Stimulated activated naive CD8-positive, alpha-beta T cell treated with anti-CD3 and anti-CD28 coated beads, Interleukin-15, Interleukin-2, amounts not matched to agents 100 ng/mL and 50 ng/mL, for 24 hours (primary cell): ENCODE measurements around the gene SPATA31A6.
"Not testable (repeated sequence)": the region's sequence is repeated elsewhere in the genome, so short reads cannot be mapped to it uniquely, and the experiment has no call there.

Experiments
- H3K27ac Mint-ChIP-seq: one replicate; pipeline ENCODE4 v1.8.0; 2021; ENCODE audit warnings: mild to moderate bottlenecking, mixed read lengths
- H3K27me3 Mint-ChIP-seq: one replicate; pipeline ENCODE4 v1.8.0; 2021; ENCODE audit warnings: mixed read lengths
- H3K36me3 Mint-ChIP-seq: one replicate; pipeline ENCODE4 v1.8.0; 2021; ENCODE audit warnings: low read depth, mixed read lengths
- H3K4me1 Mint-ChIP-seq: one replicate; pipeline ENCODE4 v1.8.0; 2021; ENCODE audit warnings: low read depth, mixed read lengths
- H3K4me3 Mint-ChIP-seq: one replicate; pipeline ENCODE4 v1.8.0; 2021; ENCODE audit warnings: mild to moderate bottlenecking, mixed read lengths
- H3K9me3 Mint-ChIP-seq: one replicate; pipeline ENCODE4 v1.8.0; 2021; ENCODE audit warnings: mixed read lengths

SPATA31A6 gene

DNA sequence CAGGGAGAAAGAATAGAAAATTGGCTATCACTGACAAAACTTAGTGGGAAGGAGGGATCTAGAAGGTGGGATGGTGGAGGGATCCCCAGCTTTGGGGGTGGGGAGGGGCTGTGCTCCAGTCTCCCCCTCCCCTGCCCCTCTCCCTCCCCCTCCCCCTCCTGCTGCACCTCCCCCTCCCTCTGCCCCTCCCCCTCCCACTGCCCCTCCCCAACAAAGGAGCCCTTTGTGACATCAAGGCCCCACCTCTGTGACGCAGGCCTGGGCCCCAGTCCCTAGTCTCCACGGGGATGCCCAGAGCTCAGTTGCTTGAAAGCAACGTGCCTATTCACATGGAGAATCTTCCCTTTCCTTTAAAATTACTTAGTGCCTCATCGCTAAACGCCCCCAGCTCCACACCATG lies at the start of gene SPATA31A6:
SPATA31A6 (plus strand) TSS at position 301 of the 400 bp plus-strand sequence; CDS start at position 330, 29 bp downstream.
- not testable (repeated sequence) for H3K4me1 Mint-ChIP-seq, H3K9me3 Mint-ChIP-seq, H3K27me3 Mint-ChIP-seq, H3K27ac Mint-ChIP-seq, H3K36me3 Mint-ChIP-seq, H3K4me3 Mint-ChIP-seq

DNA sequence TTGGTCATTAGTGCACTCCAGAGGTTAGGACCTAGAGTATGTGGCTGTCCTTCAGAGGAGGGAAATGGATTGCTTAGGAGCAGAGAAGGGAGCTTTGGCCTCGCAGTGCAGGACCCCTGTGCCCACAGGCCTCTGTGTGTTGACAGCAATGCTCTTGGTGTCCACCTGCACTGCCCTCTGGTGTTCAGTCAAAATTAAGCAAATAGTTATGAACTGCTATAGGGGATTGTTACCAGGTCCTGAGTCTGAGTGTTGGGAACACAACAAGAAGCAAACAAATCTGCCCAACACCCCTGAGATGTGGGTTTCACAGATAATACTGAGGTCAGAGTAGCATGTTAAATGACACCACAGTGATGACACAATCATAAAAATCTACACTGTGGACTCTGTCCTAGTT lies 23.2 kb upstream of the SPATA31A6 start:
- not testable (repeated sequence) for H3K27ac Mint-ChIP-seq, H3K4me1 Mint-ChIP-seq, H3K4me3 Mint-ChIP-seq, H3K36me3 Mint-ChIP-seq, H3K27me3 Mint-ChIP-seq, H3K9me3 Mint-ChIP-seq

DNA sequence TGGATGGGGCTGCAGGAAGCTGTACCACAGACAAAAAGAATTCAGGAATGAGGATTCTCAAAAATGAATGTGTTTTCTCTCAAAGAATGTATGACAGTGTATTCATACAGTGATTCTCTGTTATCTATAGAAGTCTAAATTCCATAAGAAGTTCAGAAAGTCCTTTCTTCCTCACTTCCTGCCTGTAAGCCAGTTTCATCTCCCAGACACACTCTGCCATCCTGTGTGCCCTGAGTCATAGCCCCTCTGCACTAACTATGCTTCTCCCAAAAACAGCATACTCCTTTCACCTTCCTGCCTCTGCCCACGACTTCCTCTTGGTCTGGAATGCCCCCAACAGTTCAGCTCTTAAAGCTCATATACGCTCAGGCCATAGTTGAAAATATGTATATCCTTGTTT lies 36.4 kb downstream of the SPATA31A6 start:
- H3K9me3 Mint-ChIP-seq, H3K4me1 Mint-ChIP-seq, H3K4me3 Mint-ChIP-seq, H3K36me3 Mint-ChIP-seq, H3K27me3 Mint-ChIP-seq, H3K27ac Mint-ChIP-seq: not testable (repeated sequence)

DNA sequence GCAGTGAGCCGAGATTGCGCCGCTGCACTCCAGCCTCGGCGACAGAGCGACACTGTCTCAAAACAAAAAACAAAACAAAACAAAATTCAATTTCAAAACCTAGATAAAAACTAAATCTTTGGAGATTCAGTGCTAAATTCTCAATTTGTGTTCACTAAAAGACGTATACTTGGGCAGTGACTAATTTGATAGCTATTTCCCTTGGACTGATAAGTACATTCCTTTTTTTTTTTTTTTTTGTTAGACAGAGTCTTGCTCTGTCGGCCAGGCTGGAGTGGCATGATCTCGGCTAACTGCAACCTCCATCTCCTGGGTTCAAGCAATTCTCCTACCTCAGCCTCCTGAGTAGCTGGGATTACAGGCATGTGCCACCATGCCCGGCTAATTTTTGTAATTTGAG lies 39.8 kb downstream of the SPATA31A6 start:
- not testable (repeated sequence) for H3K9me3 Mint-ChIP-seq, H3K36me3 Mint-ChIP-seq, H3K4me3 Mint-ChIP-seq, H3K27me3 Mint-ChIP-seq, H3K27ac Mint-ChIP-seq, H3K4me1 Mint-ChIP-seq

DNA sequence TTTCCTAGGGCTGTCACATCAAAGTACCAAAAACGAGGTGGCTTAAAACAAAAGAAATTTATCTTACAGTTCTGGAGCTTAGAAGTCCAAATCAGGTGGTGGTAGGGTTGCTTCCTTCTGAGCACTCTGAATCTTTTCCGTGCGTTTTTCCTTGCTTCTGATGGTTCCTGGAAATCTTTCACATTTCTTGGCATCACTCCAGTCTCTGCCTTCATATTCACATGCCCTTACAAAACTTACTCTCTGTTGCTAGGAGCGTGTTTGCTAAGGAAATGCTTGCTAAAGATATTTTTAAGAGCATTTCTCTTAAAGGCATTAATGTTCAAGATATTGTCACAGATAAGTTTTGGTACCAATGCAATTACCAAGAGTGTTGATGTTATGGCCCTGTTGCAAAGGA lies 49.6 kb downstream of the SPATA31A6 start:
- H3K27ac Mint-ChIP-seq, H3K36me3 Mint-ChIP-seq, H3K4me3 Mint-ChIP-seq, H3K4me1 Mint-ChIP-seq, H3K9me3 Mint-ChIP-seq, H3K27me3 Mint-ChIP-seq: not testable (repeated sequence)

DNA sequence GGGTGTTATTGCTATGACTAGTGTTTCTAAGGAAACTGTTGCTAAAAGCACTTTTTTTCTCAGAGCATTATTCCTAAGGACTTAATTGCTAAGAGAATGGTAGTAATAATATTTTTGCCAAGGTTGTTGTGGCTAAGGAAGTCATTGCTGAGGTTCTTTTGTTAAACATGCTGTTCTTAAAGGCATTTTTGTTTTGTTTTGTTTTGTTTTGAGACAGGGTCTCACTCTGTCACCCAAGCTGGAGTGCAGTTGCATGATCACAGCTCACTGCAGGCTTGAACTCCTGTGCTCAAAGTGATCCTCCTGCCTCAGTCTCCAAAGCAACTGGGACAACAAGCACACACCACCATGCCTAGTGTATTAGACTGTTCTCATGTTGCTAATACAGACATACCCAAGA lies 51.2 kb downstream of the SPATA31A6 start:
- H3K27ac Mint-ChIP-seq, H3K36me3 Mint-ChIP-seq: not testable (repeated sequence)

DNA sequence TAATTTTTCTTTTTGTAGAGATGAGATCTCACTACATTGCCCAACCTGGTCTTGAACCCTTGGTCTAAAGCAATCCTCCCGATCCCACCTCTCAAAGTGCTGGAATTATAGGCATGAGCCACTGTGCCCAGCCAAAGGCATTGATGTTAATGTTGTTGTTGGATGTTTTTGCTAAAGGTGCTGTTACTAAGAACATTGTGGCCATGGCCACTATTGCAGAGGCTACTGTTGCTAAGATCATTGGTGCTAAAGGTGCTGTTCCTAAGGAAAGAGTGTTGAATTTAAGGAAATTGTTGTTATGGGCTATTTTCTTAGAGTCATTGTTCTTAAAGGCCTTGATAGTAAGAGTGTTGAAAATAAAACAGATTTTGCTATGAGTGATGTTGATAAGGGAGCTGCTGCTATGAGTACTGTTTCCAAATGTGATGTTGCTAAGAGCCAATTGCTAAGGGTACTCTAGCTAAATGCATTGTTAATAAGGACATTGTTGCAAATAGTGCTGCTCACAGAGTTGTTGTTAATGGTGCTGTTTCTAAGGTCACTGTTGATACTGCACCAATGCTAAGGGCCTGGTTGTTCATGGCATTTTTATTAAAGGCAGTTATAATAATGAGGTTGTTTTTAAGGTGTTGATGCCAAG lies 52.0 kb downstream of the SPATA31A6 start:
- not testable (repeated sequence) for H3K27me3 Mint-ChIP-seq, H3K9me3 Mint-ChIP-seq

More for the DNA sequence above, 51.2 kb downstream of the SPATA31A6 start:
- not testable (repeated sequence) for H3K4me3 Mint-ChIP-seq, H3K9me3 Mint-ChIP-seq, H3K4me1 Mint-ChIP-seq, H3K27me3 Mint-ChIP-seq

DNA sequence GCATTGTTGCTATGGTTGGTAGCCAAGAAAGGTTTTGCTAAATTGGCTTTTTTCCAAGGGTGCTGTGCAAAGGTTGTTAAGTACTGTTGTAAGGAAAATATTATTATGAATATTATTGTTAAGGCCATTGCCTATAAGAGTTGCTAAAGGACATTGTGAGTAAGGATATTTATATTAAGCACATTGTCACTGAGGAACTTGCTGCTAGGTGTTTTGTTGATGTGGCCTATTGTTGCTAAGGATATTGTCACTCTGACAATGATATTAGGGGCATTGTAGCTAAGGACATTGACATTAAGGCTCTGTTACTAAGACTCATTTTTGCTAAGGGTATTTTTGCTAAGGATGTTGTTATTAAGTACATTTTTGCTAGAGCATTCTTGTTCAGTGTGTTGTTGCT lies 52.6 kb downstream of the SPATA31A6 start:
- not testable (repeated sequence) for H3K4me3 Mint-ChIP-seq, H3K9me3 Mint-ChIP-seq, H3K27me3 Mint-ChIP-seq, H3K4me1 Mint-ChIP-seq, H3K27ac Mint-ChIP-seq, H3K36me3 Mint-ChIP-seq

More for the DNA sequence above, 52.0 kb downstream of the SPATA31A6 start:
- not testable (repeated sequence) for H3K4me3 Mint-ChIP-seq, H3K4me1 Mint-ChIP-seq, H3K27ac Mint-ChIP-seq, H3K36me3 Mint-ChIP-seq

DNA sequence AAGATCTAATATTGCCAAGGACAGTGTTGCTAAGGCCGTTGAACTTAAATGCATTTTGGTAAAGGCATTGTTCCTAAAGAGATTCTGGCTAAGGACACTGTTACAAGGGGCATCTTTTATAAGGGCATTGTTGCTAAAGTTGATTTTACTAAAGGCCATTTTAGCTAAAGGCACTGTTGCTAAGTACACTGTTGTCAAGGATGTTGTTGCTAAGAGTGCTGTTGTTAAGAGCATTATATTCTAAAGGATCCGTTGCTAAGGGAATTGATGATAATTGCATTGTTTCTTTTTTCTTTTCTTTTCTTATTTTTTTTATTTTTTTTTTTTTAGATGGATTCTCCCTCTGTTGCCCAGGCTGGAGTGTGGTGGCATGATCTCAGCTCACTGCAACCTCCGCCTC lies 53.9 kb downstream of the SPATA31A6 start:
- H3K36me3 Mint-ChIP-seq, H3K27me3 Mint-ChIP-seq, H3K9me3 Mint-ChIP-seq, H3K4me1 Mint-ChIP-seq, H3K4me3 Mint-ChIP-seq, H3K27ac Mint-ChIP-seq: not testable (repeated sequence)

DNA sequence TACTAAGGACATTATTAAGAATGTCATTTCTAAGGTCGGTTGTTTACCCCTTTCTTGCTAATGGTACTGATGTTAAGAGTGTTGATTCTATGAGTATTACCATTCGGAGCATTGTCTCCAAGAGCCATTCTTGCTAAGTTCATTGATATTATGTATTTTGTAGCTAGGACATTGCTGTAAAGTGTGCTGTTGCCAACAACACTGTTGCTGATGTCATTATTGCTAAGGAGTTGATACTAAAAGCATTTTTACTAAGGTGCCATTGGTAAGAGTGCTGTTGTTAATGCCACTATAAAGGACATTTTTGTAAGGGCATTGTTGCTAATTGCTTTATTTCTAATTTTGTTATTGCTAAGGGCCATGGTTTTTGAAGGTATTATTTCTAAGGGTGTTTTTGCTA lies 55.4 kb downstream of the SPATA31A6 start:
- H3K27me3 Mint-ChIP-seq, H3K9me3 Mint-ChIP-seq, H3K36me3 Mint-ChIP-seq, H3K4me1 Mint-ChIP-seq, H3K4me3 Mint-ChIP-seq, H3K27ac Mint-ChIP-seq: not testable (repeated sequence)
